SW480 (cell line): ENCODE measurements around the gene TIMP2.
"Not testable (repeated sequence)": the region's sequence is repeated elsewhere in the genome, so short reads cannot be mapped to it uniquely, and the experiment has no call there.

ENCODE experiments used
- DNase-seq: peaks from one replicate; pipeline ENCODE4 v3.0.0-alpha.2; 2016; ENCODE audit warnings: low spot score

Gene TIMP2

DNA sequence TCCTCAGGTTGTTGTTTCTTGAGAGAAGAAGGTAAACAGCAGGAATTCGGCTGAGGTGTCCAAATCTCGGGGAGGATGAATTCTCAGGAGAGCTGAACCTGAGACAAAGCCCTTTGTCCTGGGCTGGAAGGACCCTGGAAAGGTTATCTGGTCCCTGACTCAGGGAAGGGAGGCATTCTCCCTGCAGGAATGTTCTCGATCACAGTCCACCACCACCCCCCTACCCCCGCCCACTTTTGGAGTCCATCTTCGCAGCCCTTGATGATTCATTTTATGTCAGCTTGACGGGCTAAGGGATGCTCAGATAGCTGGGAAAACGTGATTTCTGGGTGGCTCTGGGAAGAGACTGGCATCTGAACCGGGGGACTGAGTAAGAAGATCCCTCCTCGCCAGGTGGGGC lies 20.8 kb downstream of the TIMP2 start:
- no peak for DNase-seq

DNA sequence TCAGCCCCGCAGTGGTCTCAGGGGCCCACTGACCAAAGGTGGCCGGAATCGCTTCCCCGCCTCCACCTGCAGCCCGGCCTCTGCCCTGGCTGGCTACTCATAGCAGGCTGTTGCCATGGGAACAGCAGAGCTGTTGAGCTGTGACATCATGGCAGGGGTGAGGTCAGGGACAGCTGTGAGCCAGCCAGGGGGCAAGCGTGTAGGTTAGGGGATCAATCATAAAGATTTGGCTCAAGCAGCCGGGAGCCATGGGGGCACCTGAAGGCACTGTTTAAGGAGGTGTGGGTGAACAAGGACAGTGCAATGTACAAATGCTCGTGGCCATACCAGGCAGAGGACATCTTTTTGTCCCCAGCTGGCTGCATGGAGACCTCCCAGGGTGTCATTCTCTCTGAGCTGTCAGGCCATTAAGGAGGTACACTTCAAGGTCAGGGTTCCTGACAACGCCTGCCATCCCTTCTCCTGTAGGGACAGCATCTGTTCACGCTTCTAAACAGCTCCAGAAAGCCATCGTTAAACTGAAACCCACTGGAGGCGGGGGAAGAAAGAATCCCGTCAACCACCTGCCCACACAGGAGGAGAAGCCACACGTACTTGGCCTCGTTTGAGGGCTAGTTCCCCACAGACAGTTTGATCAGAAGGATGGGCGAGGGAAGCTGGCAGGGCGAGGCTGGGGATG lies 21.9 kb downstream of the TIMP2 start, which contains the start of gene CEP295NL:
Gene CEP295NL, minus strand, starts transcription at position 101 of the 679 bp plus-strand sequence. CDS start 1,373 bp downstream, outside the sequence.
- DNase-seq, result no peak

DNA sequence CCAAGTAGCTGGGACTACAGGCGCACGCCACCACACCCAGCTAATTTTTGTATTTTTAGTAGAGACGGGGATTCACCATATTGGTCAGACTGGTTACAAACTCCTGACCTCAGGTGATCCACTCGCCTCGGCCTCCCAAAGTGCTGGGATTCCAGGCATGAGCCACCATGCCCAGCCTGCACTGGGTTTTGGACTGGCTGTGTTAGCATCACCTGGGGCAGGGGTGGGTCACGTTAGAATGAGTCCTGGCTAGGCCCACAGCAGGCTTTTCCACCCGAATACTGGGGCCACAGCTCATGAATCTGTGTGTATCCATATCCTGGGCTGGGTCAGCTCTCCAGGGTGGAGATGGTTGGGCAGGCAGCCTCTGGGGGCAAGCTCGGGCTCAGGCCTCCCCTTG lies 23.0 kb downstream of the TIMP2 start:
- not testable (repeated sequence) for DNase-seq

DNA sequence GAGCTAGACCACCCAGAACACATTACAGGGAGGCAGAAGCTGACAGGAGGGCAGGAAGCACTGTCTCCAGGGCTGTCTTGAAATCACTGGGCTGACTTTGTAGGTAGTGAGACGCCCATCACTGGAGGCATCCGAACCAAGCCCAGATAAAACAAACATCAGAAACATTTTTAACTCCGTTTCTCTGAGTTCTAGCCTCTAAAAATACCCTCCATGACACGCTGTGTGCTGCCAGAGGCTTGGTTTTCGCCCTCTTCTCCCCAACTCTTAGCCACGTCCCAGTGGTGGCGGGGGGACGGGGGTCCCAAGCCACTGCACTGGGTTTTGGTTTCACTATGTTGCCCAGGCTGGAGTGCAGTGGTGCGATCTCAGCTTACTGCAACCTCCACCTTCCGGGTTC lies 23.4 kb downstream of the TIMP2 start:
- DNase-seq, result no peak

DNA sequence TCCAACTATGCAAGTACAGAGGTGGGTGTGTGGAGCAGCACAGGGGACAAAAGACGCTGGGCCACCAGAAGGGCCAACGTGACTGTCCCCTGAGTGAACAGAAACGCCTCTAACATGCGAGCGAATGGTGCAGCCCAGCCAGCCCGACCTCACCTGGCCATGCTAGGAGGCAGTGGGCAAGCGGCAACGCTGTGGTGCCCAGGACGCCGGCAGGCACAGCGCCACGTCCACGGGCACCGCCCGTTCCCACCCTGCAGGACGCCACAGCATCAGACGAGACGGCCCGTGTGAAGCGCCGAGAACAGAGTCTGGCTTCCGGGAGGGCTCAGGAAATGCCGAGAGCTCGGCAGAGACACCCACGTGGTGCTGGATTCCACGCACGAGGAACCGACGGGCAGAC lies 24.4 kb downstream of the TIMP2 start:
- DNase-seq, result no peak

DNA sequence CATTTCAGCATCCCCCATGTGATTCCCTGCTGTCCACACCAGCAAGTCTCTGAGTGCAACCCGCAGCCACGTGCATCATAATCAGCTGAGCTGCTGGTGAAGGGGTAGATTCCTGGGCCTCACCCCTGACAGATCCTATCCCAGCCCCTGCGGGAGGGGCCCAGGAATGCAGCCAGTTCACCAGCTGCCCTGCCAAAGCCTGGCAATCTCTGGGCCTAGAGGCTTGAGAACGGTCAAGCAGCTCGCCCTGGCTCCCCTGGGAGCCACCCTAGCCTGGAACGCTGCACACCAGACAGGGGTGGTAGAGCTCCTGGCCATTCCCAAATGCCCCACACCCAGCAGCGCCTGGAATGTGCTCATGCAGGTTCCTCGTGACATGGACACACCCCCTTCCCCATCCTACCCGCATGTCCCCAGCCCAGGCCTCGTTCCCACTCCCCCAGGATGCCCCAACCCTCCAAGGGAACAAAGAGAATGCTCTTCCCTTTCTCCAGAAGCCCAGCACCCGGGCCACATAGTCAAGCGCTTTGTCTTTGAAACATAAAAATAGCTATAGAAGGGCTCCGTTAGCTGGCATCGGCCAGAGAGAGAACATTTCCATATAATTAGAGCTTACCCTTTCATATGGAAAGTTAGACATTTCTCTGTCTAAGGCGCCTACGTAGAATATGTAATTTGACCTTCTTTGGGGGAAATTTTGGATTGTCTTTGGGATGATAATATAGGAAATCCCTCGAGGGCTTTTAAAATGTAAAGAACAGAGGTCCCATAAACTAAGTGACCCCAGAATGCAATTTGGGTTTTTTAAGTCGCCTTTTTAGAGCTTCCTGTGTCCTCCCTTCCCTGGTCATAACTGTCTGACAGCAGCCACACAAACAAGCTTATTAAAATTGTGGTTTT lies 25.6 kb downstream of the TIMP2 start:
- DNase-seq, result no peak

DNA sequence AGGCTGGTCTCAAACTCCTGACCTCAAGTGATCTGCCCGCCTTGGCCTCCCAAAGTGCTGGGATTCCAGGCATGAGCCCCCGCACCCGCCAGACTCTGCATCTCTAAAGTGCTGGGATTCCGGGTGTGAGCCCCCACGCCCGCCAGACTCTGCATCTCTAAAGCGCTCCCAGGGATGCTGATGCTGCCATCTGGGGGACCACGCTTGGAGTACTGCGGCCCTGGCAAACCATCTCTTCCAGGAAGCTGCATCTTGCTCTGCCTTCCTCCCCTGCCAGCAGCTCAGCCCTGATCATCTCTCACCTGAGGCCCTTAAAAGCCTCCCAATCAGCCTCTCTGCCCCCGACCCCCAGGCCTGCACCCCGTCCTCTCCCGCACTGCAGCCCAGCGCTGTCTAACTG lies 26.2 kb downstream of the TIMP2 start:
- no peak for DNase-seq

DNA sequence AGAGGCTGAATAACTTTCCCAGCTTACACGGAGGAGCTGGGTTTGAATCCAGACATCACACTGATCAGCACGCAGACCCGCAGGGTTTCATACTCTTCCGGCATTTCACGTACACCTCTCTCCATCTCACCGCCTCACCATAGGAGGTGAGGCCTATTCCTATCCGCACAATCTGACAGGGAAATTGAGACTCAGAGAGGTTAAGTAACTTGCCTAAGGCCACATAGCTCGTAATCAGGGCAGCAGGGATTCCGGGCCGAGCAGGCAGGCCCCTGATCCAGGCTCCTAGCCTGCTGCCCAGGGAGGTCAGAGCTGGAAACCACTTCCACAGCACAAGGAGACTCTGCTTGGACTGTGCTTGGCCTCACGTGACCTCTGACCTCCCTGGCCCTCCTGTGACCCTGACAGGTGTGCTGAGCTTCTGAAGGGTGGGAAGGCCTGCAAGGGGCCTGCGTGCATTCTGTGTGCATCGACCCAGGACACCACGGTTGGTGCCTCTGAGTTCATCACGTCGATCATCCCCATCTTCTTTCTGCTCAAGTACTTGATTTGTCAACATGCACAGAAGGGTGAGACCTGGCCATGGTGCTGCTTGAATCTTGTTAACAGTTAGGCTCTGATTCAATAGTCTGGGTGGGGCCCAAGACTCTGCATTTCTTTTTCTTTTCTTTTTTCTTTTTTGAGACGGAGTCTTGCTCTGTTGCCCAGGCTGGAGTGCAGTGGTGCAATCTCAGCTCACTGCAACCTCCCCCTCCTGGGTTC lies 26.9 kb downstream of the TIMP2 start:
- DNase-seq, result no peak

DNA sequence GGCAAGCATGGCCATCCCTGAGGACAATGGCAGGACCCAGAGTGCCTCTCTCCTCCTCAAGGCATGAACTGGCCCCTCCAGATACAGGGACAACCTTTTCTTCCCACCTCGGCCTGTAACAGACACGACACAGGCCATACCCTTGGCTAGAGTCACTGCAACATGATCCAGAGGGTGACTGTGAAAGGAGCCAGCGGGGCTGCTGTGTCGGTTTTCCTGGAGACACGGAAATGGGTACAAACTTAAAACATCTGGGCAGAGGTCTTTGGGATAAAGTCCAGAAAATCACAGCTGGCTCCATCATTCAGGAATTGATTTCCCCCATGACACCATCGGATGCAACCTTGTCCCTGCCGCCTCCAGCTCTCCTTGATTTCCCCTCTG lies 27.5 kb downstream of the TIMP2 start:
- no peak for DNase-seq

DNA sequence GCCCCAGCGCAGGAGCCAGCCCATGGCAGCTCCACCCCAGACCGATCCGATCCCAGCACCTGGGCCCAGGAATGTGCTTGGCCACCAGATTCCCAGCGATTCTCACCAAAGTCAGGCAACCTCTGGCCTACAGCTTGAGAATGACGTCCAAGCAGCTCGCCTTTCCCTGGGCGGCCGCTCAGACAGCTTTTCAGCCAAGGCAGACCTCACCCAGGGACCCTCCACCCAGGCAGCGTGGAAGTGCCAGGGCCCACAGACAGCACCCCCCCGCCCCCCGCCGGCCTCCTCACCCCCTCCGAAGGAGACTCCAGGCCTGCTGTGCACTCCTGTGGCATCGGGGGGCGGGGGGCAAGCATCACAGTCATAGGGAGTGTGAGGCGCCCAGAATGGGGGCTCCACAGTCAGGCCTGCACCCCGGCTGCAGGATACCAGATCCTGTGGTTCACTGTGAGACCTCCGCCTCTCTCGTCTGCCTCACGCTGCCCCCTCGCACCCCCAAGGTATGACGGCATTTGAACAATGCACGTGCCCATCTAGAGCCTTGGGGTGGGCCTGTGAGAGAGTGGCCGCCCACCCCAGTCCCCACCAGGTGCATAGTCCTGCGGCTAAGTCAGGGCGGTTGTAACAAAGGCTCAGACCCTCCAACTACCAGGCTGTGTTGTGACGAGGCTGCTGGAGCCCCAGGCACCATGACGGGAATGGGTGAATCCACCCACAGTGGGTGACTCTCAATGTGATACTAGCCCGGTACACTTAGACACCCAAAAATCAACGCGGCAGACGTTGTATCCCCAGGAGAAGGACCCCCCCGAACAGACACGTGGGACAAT lies 28.1 kb downstream of the TIMP2 start:
- no peak for DNase-seq

DNA sequence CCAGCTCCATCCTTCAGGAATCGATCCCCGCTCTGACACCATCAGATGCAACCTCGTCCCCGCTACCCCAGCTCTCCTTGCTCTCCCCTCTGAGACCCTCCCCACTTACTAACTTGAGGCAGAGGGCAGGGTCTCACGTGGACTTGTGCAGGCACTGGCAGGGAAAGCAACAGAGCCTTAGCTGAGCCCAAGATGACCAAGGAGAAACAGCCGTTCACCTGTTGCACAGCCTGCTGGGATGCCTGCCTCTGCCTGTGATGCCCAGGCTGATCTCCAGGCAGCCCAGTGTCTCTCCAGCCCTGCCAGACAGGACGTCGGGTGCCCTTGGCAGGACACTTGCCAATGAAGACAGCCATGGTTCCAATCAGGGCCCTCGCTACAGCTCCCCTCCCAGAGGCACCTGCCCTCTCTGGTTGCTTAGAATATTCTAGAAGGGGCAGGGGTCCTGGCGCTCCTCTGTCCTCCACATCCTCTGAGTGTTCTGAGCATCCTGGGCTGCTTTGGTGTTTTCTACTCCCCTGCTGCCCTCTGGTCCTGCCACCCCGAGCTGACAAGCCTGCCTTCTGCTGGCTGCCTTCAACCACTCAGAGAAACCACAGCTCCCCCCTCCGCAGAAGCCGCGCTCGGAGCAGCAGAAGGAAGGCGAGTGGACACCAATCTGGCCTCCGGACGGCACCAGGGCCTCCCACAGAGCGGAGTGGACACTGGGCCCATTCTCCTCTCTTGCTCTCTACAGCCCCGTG lies 28.9 kb downstream of the TIMP2 start:
- no peak for DNase-seq

DNA sequence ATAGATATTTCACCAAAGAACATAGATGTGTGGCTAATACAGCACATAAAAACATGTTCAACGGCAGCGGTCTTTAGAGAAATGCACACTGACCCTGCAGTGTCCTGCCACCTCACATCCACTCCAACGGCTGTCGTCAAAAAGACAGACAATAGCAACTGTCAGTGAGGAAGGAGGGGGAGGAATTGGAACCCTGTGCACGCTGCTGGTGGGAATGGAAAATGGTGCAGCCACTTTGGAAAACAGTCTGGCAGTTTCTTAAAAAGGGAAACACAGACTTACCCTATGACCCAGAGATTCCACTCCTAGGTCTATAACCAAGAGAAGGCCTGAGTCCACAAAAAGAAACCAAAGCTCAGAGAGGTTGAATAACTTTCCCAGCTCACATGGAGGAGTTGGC lies 29.9 kb downstream of the TIMP2 start:
- no peak for DNase-seq

DNA sequence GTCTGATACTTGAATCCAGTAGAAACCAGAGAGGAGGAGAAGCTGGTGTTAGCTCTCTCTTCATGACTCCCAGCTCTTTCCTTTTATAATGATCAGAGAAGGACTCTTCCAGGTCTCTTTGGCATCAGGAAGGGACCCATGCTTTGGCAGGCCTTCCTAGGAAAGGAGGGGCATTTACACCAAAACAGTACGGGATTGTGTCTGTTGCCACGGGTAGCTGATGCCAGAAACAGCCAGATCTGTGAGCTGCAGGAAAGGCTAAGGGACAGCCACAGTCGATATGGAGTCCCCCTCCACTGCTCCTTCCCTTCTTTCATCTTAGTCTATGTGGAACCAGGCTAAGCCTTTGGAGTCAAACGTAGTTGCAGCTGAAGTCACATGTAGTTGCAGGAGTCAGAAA lies 31.5 kb downstream of the TIMP2 start:
- no peak for DNase-seq

DNA sequence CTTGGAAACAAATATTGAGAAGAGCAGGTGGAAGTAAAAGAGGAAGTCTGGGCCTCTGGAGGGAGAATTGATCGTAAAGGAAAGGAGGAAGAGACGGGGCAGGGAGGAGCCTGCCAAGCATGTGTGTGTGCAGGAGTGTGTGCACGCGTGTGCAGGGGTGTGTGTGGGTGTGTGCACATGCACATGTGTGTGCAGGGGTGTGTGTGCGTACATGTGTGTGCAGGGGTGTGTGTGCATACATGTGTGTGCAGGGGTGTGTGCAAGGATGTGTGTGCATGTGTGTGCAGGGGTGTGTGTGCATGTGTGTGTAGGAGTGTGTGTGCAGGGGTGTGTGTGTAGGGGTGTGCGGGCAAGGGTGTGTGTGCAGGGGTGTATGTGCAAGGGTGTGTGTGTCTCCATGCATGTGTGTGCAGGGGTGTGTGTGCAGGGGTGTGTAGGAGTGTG lies 32.2 kb downstream of the TIMP2 start:
- no peak for DNase-seq

DNA sequence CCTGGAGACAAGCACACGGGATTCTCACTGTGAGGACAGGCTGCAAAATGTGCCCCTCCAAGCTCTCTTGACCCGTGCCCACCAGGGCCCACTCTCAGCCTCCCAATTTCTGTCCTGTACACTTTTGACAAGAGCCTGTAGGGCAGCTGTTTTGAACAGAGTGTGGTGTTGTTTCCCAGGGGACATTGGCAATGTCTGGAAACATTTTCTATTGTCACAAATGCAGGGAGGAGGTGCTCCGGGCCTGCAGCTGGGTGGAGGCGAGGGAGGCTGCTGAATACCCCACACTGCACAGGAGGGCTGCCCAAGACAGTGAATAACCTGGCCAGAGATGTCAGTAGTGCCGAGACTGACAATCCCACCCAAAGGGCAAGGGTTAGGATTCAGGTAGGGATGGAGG lies 32.7 kb downstream of the TIMP2 start:
- DNase-seq, result no peak

DNA sequence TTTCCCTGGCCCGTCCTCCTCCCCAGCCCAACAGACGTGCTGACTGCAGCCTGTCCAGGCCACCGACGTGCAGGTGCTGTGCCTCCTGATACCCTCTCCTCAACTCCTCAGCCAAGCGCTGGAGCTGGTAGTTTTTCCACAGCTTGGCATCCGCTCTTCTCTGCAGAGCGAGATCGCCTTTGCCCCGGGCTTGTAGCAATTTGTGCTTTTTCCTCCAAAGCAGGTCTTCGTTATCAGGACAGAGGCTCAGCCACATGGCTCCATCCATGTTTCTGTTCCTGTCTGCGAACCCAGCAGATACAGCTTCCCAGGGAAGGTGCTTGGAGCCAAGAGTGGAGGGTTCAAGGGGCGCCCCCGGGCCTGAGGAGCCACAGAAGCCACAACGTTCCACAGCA lies 33.1 kb downstream of the TIMP2 start:
- no peak for DNase-seq

DNA sequence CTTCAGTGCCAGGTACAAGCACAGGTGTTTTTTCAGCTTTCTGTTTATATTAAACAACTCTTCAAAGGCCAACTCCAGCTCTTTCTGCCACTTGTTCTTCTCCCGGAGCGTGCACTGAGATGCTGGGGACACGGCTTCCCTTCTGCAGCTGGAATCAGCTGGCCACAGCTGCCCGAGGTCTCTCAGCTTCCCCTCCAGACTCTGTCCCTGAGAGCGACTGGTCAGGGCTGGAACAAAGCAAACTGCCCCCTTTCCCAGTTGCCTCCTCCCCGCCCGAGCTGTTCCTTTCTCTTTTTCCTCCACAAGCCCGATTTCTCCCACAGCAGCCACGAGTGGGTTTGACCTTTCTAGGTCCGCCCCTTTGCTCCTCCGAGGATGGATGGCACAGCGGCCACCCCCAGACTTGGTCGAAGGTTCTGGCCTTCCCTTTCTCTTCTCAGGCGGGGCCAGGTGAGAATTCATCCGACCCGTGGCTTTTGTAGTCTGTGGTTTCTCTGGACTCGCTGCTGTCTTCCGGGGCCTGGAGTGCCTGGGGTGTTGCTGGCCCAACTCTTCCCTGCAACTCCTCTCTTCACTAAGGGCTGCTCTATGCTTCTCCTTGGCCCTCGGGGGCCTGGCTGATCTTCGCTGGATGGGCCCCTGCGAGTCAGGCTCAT lies 33.7 kb downstream of the TIMP2 start:
- no peak for DNase-seq

DNA sequence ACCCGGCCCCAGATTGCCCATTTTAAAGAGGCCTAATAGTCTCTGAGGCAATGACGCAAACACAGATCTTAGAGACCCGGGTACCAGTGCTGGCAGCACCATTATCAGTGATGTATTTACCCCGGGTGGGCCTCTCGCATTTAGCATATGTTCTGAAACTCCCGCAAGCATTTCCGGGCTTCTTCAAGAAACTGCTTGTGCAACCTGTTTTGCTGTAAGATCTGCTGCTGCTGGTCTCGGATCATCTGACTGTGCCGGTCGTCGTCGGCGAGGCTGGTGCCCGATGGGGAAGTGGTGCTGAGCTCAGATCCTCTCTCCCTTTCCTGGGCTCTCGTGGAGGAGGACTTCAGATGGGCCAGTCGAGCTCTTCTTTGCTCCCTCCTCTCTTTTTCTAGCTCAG lies 34.7 kb downstream of the TIMP2 start:
- no peak for DNase-seq

DNA sequence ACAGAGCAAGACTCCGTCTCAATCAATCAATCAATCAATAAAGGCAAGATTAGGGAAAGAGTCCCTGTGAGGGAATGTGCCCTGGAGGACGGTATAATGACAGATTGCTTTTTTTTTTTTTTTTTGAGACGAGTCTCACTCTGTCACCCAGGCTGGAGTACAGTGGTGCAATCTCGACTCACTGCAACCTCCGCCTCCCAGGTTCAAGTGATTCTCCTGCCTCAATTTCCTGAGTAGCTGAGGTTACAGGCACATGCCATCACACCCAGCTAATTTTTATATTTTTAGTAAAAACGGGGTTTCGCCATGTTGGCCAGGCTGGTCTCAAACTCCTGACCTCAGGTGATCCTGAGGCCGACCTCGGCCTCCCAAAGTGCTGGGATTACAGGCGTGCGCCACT lies 35.1 kb downstream of the TIMP2 start:
- not testable (repeated sequence) for DNase-seq

DNA sequence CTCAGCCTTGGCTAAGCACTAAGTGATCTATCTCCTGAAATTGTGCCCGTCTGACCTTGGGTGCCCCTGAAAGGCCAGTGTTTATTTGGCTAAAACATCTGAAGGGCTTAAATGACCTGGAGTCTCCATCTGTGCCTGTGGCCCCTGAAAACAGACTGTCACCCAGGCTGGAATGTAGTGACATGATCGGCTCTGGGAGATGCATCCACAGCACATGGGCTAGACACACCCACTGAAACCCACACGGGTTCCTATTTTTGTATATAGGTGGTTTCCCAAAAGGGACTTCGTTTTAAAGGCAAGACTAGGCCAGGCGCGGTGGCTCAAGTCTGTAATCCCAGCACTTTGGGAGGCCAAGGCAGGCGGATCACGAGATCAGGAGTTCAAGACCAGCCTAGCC lies 35.7 kb downstream of the TIMP2 start:
- no peak for DNase-seq
